ENCODE results near the gene DTNA. TPM values are rescaled to one million over a fixed set of nuclear protein-coding genes. Genes with fewer than 3 reads are reported as not detected.

Gene DTNA
- total RNA-seq, 1 donor from 2014 or later: 18.4 TPM

- Histone ChIP-seq H3K27ac (no peak overlapping the region), H3K36me3 (no peaks in the 10 kb centered on the region), H3K27me3 (no peaks in the 10 kb centered on the region), H3K4me1 (no peaks in the 10 kb centered on the region), H3K9me3 (no peaks in the 10 kb centered on the region), H3K4me3 (no peak overlapping the region)
- no peak for DNase-seq (ENCODE audit: extremely low spot score in 2 of 2)
- intact Hi-C loops (cut with DNase I): no loop called here
- TF ChIP-seq POLR2AphosphoS5 (IDR thresholded peaks at IDR 0.05; ENCODE audit: insufficient read depth in 1 of 2, low read depth in 1 of 2) (no peak), POLR2A (IDR thresholded peaks at IDR 0.05) (no peak), CTCF (IDR thresholded peaks at IDR 0.05) (no peak)
These were observed 213.8 kb downstream of the DTNA start for GRCh38 chr18:34923911-34924310.

GRCh38 chr18:34926683-34927082, 216.6 kb downstream of the DTNA start:
- no peaks in the 10 kb centered on the region for H3K36me3 ChIP-seq
- no peaks in the 10 kb centered on the region for H3K9me3 ChIP-seq
- H3K4me1 ChIP-seq: no peaks in the 10 kb centered on the region
- no peak overlapping the region for H3K4me3 ChIP-seq
- H3K27me3 ChIP-seq: no peaks in the 10 kb centered on the region
- intact Hi-C loops (cut with DNase I): no loop called here
- TF ChIP-seq CTCF (IDR thresholded peaks at IDR 0.05) (no peak), POLR2AphosphoS5 (IDR thresholded peaks at IDR 0.05; ENCODE audit: insufficient read depth in 1 of 2, low read depth in 1 of 2) (no peak), POLR2A (IDR thresholded peaks at IDR 0.05) (no peak)
- no peak overlapping the region for H3K27ac ChIP-seq
- no peak for DNase-seq (ENCODE audit: extremely low spot score in 2 of 2)

- DNase-seq (ENCODE audit: extremely low spot score in 2 of 2): no peak
- Histone ChIP-seq H3K27me3 (no peaks in the 10 kb centered on the region), H3K36me3 (no peaks in the 10 kb centered on the region), H3K27ac (no peak overlapping the region), H3K4me3 (no peak overlapping the region), H3K9me3 (no peaks in the 10 kb centered on the region), H3K4me1 (no peaks in the 10 kb centered on the region)
- intact Hi-C loops (cut with DNase I): no loop called here
- TF ChIP-seq POLR2A (IDR thresholded peaks at IDR 0.05) (no peak), POLR2AphosphoS5 (IDR thresholded peaks at IDR 0.05; ENCODE audit: insufficient read depth in 1 of 2, low read depth in 1 of 2) (no peak), CTCF (IDR thresholded peaks at IDR 0.05) (no peak)
These were observed 218.1 kb downstream of the DTNA start for GRCh38 chr18:34928088-34928753.

- Histone ChIP-seq H3K4me1 (no peaks in the 10 kb centered on the region), H3K9me3 (no peaks in the 10 kb centered on the region), H3K4me3 (no peak overlapping the region), H3K27me3 (no peaks in the 10 kb centered on the region), H3K36me3 (no peaks in the 10 kb centered on the region), H3K27ac (no peak overlapping the region)
- TF ChIP-seq POLR2A (IDR thresholded peaks at IDR 0.05) (no peak), POLR2AphosphoS5 (IDR thresholded peaks at IDR 0.05; ENCODE audit: insufficient read depth in 1 of 2, low read depth in 1 of 2) (no peak)
- no peak for DNase-seq (ENCODE audit: extremely low spot score in 2 of 2)
- intact Hi-C loops (cut with DNase I): no loop called here
These were observed 218.7 kb downstream of the DTNA start for GRCh38 chr18:34928754-34929335.

GRCh38 chr18:34929336-34929780, 219.3 kb downstream of the DTNA start:
- Histone ChIP-seq H3K4me1 (no peaks in the 10 kb centered on the region), H3K27me3 (no peaks in the 10 kb centered on the region), H3K4me3 (no peak overlapping the region), H3K9me3 (no peaks in the 10 kb centered on the region), H3K36me3 (no peaks in the 10 kb centered on the region), H3K27ac (no peak overlapping the region)
- no peak for DNase-seq (ENCODE audit: extremely low spot score in 2 of 2)
- TF ChIP-seq CTCF (IDR thresholded peaks at IDR 0.05): no peak
- no peak for TF ChIP-seq POLR2AphosphoS5 (IDR thresholded peaks at IDR 0.05; ENCODE audit: insufficient read depth in 1 of 2, low read depth in 1 of 2)
- no peak for TF ChIP-seq POLR2A (IDR thresholded peaks at IDR 0.05)
- intact Hi-C loops (cut with DNase I): no loop called here

Measured in vagina (tissue), 2 donors.